SK-N-SH (cell line): ENCODE results near the gene OLFML2A. TPM values are rescaled to one million over a fixed set of nuclear protein-coding genes. Genes with fewer than 3 reads are reported as not detected.

Experiments
- CTCF ChIA-PET: fragments of 300-600, 350-600 bp; formaldehyde crosslinking; extraction: SDS; loops from one replicate; lab custom pipeline; 2021; lab: Yijun Ruan, JAX
- POLR2A ChIA-PET: fragments of 350-600 bp; sonication (Branson Sonifier 250); formaldehyde crosslinking; extraction: SDS; loops from one replicate; lab custom pipeline; 2020; ENCODE audit warnings: antibody characterized with exemption, inconsistent platforms; lab: Yijun Ruan, JAX
- DNase-seq: peaks from one replicate; pipeline ENCODE4 v3.0.0; 2012
- H2AFZ ChIP-seq: fragments of 200-600 bp; sonication (generic); 2 replicates; pipeline ENCODE4 v1.8.1; 2016; ENCODE audit warnings: antibody characterized with exemption, mild to moderate bottlenecking, low read depth
- H3F3A ChIP-seq: fragments of 200-600 bp; sonication (generic); replicated peaks from 2 replicates; pipeline ENCODE3; 2016; ENCODE audit warnings: antibody characterized with exemption, mild to moderate bottlenecking; ENCODE audit not compliant: insufficient read depth
- H3K27ac ChIP-seq, 2 experiments: fragments of 200-500 bp in 1 of 2; fragments of 200-600 bp in 1 of 2; sonication (Bioruptor generic) in 1 of 2; sonication (generic), shearing (Covaris generic) in 1 of 2; 2 replicates each; pipeline versions ENCODE4 v1.5.1 to v1.6.1; 2014 to 2016; ENCODE audit warnings: low read depth in 2 of 2, inconsistent platforms in 1 of 2, low read length in 1 of 2, mild to moderate bottlenecking in 1 of 2, mixed read lengths in 1 of 2
- H3K27me3 ChIP-seq: fragments of 200-600 bp; sonication (generic), shearing (Covaris generic); 2 replicates; pipeline ENCODE4 v1.6.1; 2016; ENCODE audit warnings: mixed run types; ENCODE audit not compliant: insufficient read depth
- H3K36me3 ChIP-seq, 2 experiments: fragments of 200-500 bp in 1 of 2; fragments of 200-600 bp in 1 of 2; sonication (Bioruptor generic) in 1 of 2; sonication (generic) in 1 of 2; replicated peaks in 1 of 2; 2 replicates each; pipeline versions ENCODE3 to v1.5.1; 2014 to 2016; ENCODE audit warnings: low read length in 1 of 2, mild to moderate bottlenecking in 1 of 2; ENCODE audit not compliant: insufficient read depth in 2 of 2, control insufficient read depth in 1 of 2
- H3K4me1 ChIP-seq, 2 experiments: fragments of 200-500 bp in 1 of 2; fragments of 200-600 bp in 1 of 2; sonication (Bioruptor generic) in 1 of 2; sonication (generic), shearing (Covaris generic) in 1 of 2; 2 replicates each; pipeline versions ENCODE4 v1.5.1 to v1.6.1; 2014 to 2016; ENCODE audit warnings: low read depth in 1 of 2, low read length in 1 of 2, mixed run types in 1 of 2; ENCODE audit not compliant: insufficient read depth in 2 of 2, control insufficient read depth in 1 of 2
- H3K4me2 ChIP-seq: fragments of 200-600 bp; sonication (generic), shearing (Covaris generic); 2 replicates; pipeline ENCODE4 v1.6.1; 2017; ENCODE audit warnings: mixed run types
- H3K4me3 ChIP-seq, 2 experiments: fragments of 200-500 bp in 1 of 2; fragments of 200-600 bp in 1 of 2; sonication (Bioruptor generic) in 1 of 2; sonication (generic), shearing (Covaris generic) in 1 of 2; 2 replicates each; pipeline versions ENCODE4 v1.5.1 to v1.8.1; 2014 to 2016; ENCODE audit warnings: low read depth in 2 of 2, inconsistent platforms in 1 of 2, low read length in 1 of 2, mild to moderate bottlenecking in 1 of 2, mixed read lengths in 1 of 2, moderate library complexity in 1 of 2
- H3K79me2 ChIP-seq: fragments of 200-600 bp; sonication (generic); 2 replicates; pipeline ENCODE4 v1.8.1; 2017; ENCODE audit warnings: mild to moderate bottlenecking; ENCODE audit not compliant: insufficient read depth
- H3K9ac ChIP-seq: fragments of 200-600 bp; sonication (generic); 2 replicates; pipeline ENCODE4 v1.6.1; 2017; ENCODE audit warnings: mixed run types
- H3K9me2 ChIP-seq: fragments of 200-600 bp; sonication (generic); 2 replicates; pipeline ENCODE4 v1.6.1; 2017; ENCODE audit warnings: mixed run types
- H3K9me3 ChIP-seq: fragments of 200-600 bp; sonication (generic); 2 replicates; pipeline ENCODE4 v1.6.1; 2017; ENCODE audit warnings: mixed run types, mild to moderate bottlenecking, moderate library complexity
- H4K20me1 ChIP-seq: fragments of 200-600 bp; sonication (generic); 2 replicates; pipeline ENCODE4 v1.6.1; 2017; ENCODE audit warnings: mild to moderate bottlenecking, mixed run types; ENCODE audit not compliant: insufficient read depth
- CHD2 ChIP-seq: fragments of 150-350 bp; IDR thresholded peaks from 2 replicates; pipeline ENCODE4 v1.6.1; 2018; ENCODE audit warnings: low read length; ENCODE audit not compliant: partially characterized antibody
- ELF1 ChIP-seq: IDR thresholded peaks from 2 replicates; pipeline ENCODE4 v1.4.0; 2012
- FOXJ3 ChIP-seq: sonication (generic); formaldehyde crosslinking; IDR thresholded peaks from 2 replicates; pipeline ENCODE4 v1.5.1; 2020; ENCODE audit warnings: mild to moderate bottlenecking, missing genetic modification reagents
- FOXM1 ChIP-seq: IDR thresholded peaks from 2 replicates; pipeline ENCODE4 v1.4.0; 2012; ENCODE audit warnings: low read depth, mild to moderate bottlenecking
- IRF3 ChIP-seq: fragments of 150-350 bp; IDR thresholded peaks from 2 replicates; pipeline ENCODE4 v1.6.1; 2016; ENCODE audit warnings: mild to moderate bottlenecking, low read depth, low read length
- MAX ChIP-seq: IDR thresholded peaks from 2 replicates; pipeline ENCODE4 v1.4.0; 2012; ENCODE audit warnings: low read depth
- MEF2A ChIP-seq: IDR thresholded peaks from 2 replicates; pipeline ENCODE4 v1.4.0; 2012; ENCODE audit warnings: low read depth, borderline replicate concordance
- NFIC ChIP-seq: IDR thresholded peaks from 2 replicates; pipeline ENCODE4 v1.4.0; 2012; ENCODE audit warnings: borderline replicate concordance
- PBX3 ChIP-seq: IDR thresholded peaks from 2 replicates; pipeline ENCODE4; 2012
- POLR2AphosphoS5 ChIP-seq: IDR thresholded peaks from 2 replicates; pipeline ENCODE4 v1.6.1; 2012; ENCODE audit warnings: low read depth, low read length
- RAD21 ChIP-seq: IDR thresholded peaks from 2 replicates; pipeline ENCODE4 v1.6.1; 2012; ENCODE audit warnings: mild to moderate bottlenecking, low read length
- RCOR1 ChIP-seq: fragments of 150-350 bp; IDR thresholded peaks from 2 replicates; pipeline ENCODE4 v1.6.1; 2017; ENCODE audit warnings: antibody characterized with exemption, low read length
- REST ChIP-seq: IDR thresholded peaks from 2 replicates; pipeline ENCODE4 v1.6.1; 2012; ENCODE audit warnings: mild to moderate bottlenecking, low read depth, low read length, moderate library complexity
- SMC3 ChIP-seq: IDR thresholded peaks from 2 replicates; pipeline ENCODE4 v1.6.1; 2012; ENCODE audit warnings: low read depth, low read length, improper control_type of control experiment
- TAF1 ChIP-seq: IDR thresholded peaks from 2 replicates; pipeline ENCODE4 v1.6.1; 2012; ENCODE audit warnings: low read depth, mild to moderate bottlenecking, low read length, moderate library complexity, borderline replicate concordance
- USF1 ChIP-seq: IDR thresholded peaks from 2 replicates; pipeline ENCODE4 v1.4.0; 2012; ENCODE audit warnings: low read depth, borderline replicate concordance
- YY1 ChIP-seq: IDR thresholded peaks from 2 replicates; pipeline ENCODE4 v1.4.0; 2012; ENCODE audit warnings: low read depth, mild to moderate bottlenecking
- WGBS: methylation state at CpG from one replicate; pipeline ENCODE4 v1.1.6; 2017; ENCODE audit warnings: low lambda C conversion rate; 5-methylcytosine and 5-hydroxymethylcytosine counted together
- polyA plus RNA-seq, 3 experiments: library from polyadenylated mRNA; depleted of rRNA; stranded (reverse); fragments of >200 nt; gene quantifications; 2 replicates each; pipeline ENCODE4 v1.2.3, GENCODE V29; 2012

Gene OLFML2A
- polyA plus RNA-seq, 1 of the 3 experiments (the other 2 are of a cell fraction) = 7.7 TPM

GRCh38 chr9:124779368-124780059 is 2.6 kb downstream of the OLFML2A start (continued):
- no peak for TF ChIP-seq FOXM1
- TF ChIP-seq PBX3 = peak; percentile 38; the same call in 1 of the 2 replicates
- no peak for TF ChIP-seq IRF3
- TF ChIP-seq CHD2 = no peak
- TF ChIP-seq TAF1 = no peak
- TF ChIP-seq REST = no peak
- no peak; the same call in 1 of the 2 replicates for TF ChIP-seq NFIC
- TF ChIP-seq MEF2A = no peak; the same call in 1 of the 2 replicates

- 76% methylated on average over 9 of the region's 14 CpGs for WGBS
- Histone ChIP-seq H3K4me3 (no peak overlapping the region), H3K9me3 (no peaks in the 10 kb centered on the region), H3K36me3 (no peaks in the 10 kb centered on the region), H2AFZ (peak overlapping the region; percentile 24; the same call in 1 of the 2 replicates), H3K4me2 (peak overlapping the region; percentile 42; the same call in 1 of the 2 replicates), H4K20me1 (no peaks in the 10 kb centered on the region), H3K27ac (no peak overlapping the region), H3K4me1 (peaks cover 3 to 14% of the 10 kb centered on the region in 2 experiments; a peak in 3 of 4 replicates), H3K27me3 (no peaks in the 10 kb centered on the region), H3K79me2 (no peaks in the 10 kb centered on the region), H3K9ac (no peak overlapping the region), H3F3A (peaks cover 10% of the 10 kb centered on the region), H3K9me2 (no peaks in the 10 kb centered on the region)
- ChIA-PET POLR2A (interaction anchor here (1.2 kb wide), 1 partner anchor 72 kb away, joined by 3 read pairs; no protein-coding TSS in a partner anchor), CTCF (interaction anchor here (1.2 to 16.2 kb wide), 2 partner anchors 19 to 68 kb away, joined by 4 to 1436 read pairs; partner anchors contain the start of genes ARPC5L, RPL35 and WDR38)
- peak; percentile 34 for DNase-seq
- no peak for TF ChIP-seq REST
- TF ChIP-seq POLR2AphosphoS5 = no peak
- no peak for TF ChIP-seq SMC3
- no peak for TF ChIP-seq MEF2A
- no peak for TF ChIP-seq FOXJ3 (CRISPR knock-in tag)
- TF ChIP-seq YY1 = no peak
- no peak for TF ChIP-seq RCOR1
- no peak for TF ChIP-seq MAX
- no peak for TF ChIP-seq FOXM1
- no peak for TF ChIP-seq RAD21
- TF ChIP-seq ELF1 = no peak
- no peak for TF ChIP-seq USF1
Observed at GRCh38 chr9:124780060-124780756, 3.3 kb downstream of the OLFML2A start.
